NCI-H82 (cell line): ENCODE results near the gene TIMM29.
A peak's percentile ranks its signal among the peaks of the same experiment; 100 is the strongest.
"Not testable (repeated sequence)": the region's sequence is repeated elsewhere in the genome, so short reads cannot be mapped to it uniquely, and the experiment has no call there.

Experiments used
- DNase-seq: peaks from one replicate; lab custom pipeline; 2025; lab: John Stamatoyannopoulos, UW

Gene TIMM29

GRCh38 chr19:10945264-10945663 is 16.7 kb downstream of the TIMM29 start:
- no peak for DNase-seq

- no peak for DNase-seq
Measured at GRCh38 chr19:10946958-10947657, 18.5 kb downstream of the TIMM29 start.

GRCh38 chr19:10952809-10953208 is 24.2 kb downstream of the TIMM29 start:
- DNase-seq, result no peak

- DNase-seq, result not testable (repeated sequence)
Measured at GRCh38 chr19:10959277-10959968, 30.8 kb downstream of the TIMM29 start.

GRCh38 chr19:10960314-10961072 is 31.9 kb downstream of the TIMM29 start, which contains the start of gene SMARCA4:
TSS of gene SMARCA4 (plus strand) at chr19:10961030. CDS start at chr19:10984152, 23,122 bp downstream.
- peak; percentile 96 for DNase-seq

- DNase-seq, result peak; percentile 40
Measured at GRCh38 chr19:10961073-10961860, 32.7 kb downstream of the TIMM29 start.

GRCh38 chr19:10962863-10963262 is 34.3 kb downstream of the TIMM29 start:
- no peak for DNase-seq

- DNase-seq, result no peak
Measured at GRCh38 chr19:10963865-10964264, 35.3 kb downstream of the TIMM29 start.

- no peak for DNase-seq
Measured at GRCh38 chr19:10964903-10965302, 36.3 kb downstream of the TIMM29 start.

- DNase-seq, result no peak
Measured at GRCh38 chr19:10965398-10965797, 36.8 kb downstream of the TIMM29 start.

GRCh38 chr19:10966809-10967208 is 38.2 kb downstream of the TIMM29 start:
- DNase-seq, result no peak

- DNase-seq, result no peak
Measured at GRCh38 chr19:10968527-10969135, 40.0 kb downstream of the TIMM29 start.

GRCh38 chr19:10971107-10971726 is 42.6 kb downstream of the TIMM29 start:
- DNase-seq, result no peak

GRCh38 chr19:10975374-10976130 is 46.9 kb downstream of the TIMM29 start:
- no peak for DNase-seq

GRCh38 chr19:10976131-10976892 is 47.7 kb downstream of the TIMM29 start:
- no peak for DNase-seq

- no peak for DNase-seq
Measured at GRCh38 chr19:10977742-10978092, 49.1 kb downstream of the TIMM29 start.
